ENCODE measurements around the gene UACA. TPM values are rescaled to one million over a fixed set of nuclear protein-coding genes. Genes with fewer than 3 reads are reported as not detected.

The UACA gene
- not detected in 2 replicates for total RNA-seq (2011; cell fraction: chromatin; rRNA removed; ENCODE audit: low replicate concordance)
- not detected in 2 replicates for total RNA-seq (2011; cell fraction: nucleolus; rRNA removed)
- total RNA-seq (2011; cell fraction: nucleoplasm; rRNA removed), result not detected in 2 replicates
- total RNA-seq (2014; rRNA removed) (0.18 TPM in 1 of 2 replicates, not detected in the other), total RNA-seq (2014; rRNA removed; fragmentation: Illumina TruSeq; extraction: Trizol) (not detected in 2 replicates), total RNA-seq (2015; rRNA removed; fragmentation: Illumina TruSeq; extraction: Trizol) (0.11 TPM in 1 of 2 replicates, not detected in the other), total RNA-seq (2021) (0.22 and 0.33 TPM in 2 replicates), polyA plus RNA-seq (2011; rRNA removed) (not detected in 2 replicates), polyA plus RNA-seq (2014; fragmentation: Illumina TruSeq; extraction: Trizol) (not detected in 2 replicates), polyA plus RNA-seq (2014; fragmentation: Nextera tagmentation; extraction: Ambion mirVana) (under 1 TPM in 1 of 2 experiments, not detected in 1; 0.06 TPM), polyA plus RNA-seq (2014; rRNA removed) (not detected in 2 replicates), polyA minus RNA-seq (2011; rRNA and poly(A)+ RNA removed) (not detected in 2 replicates), Bru-seq, nascent RNA (percentile 15 among the genes with signal in this experiment), BruChase-seq, experiment 1, labeled RNA remaining after a 2-hour chase (percentile 18 among the genes with signal in this experiment), BruChase-seq, experiment 2, labeled RNA remaining after a 6-hour chase (percentile 16 among the genes with signal in this experiment)
- 0.04 TPM in 1 of 2 replicates, not detected in the other for polyA plus RNA-seq (2011; cell fraction: cytosol; rRNA removed)
- not detected in 2 replicates for polyA plus RNA-seq (2011; cell fraction: nucleus; rRNA removed)
- polyA plus RNA-seq (2012), result 0.03 and 0.36 TPM in 2 replicates
- polyA minus RNA-seq (2011; cell fraction: cytosol; rRNA and poly(A)+ RNA removed), result not detected in 2 replicates
- polyA minus RNA-seq (2011; cell fraction: nucleus; rRNA and poly(A)+ RNA removed), result not detected in 2 replicates
- long read RNA-seq, experiment 1, partial matches to known transcripts, result 1 of 1 reads
- long read RNA-seq, experiment 1, other reads (novel, unspliced or antisense), result 0 of 1 reads
- long read RNA-seq, experiment 2, result 0 reads
- long read RNA-seq, experiment 3, result 0 reads

- peaks cover 0 to 11% of the 10 kb centered on the region in 2 experiments; a peak in 2 of 5 replicates for H3K4me1 ChIP-seq (replicated peaks in 1 of 2; ENCODE audit: control insufficient read depth in 2 of 2, insufficient read depth in 2 of 2, low read length in 2 of 2)
- intact Hi-C loops (cut with micrococcal nuclease), result no loop called here
- no peaks in the 10 kb centered on the region for H3K36me3 ChIP-seq (ENCODE audit: control insufficient read depth, insufficient read depth, low read length)
- no peak within 1 kb of the TSS for H3K4me3 ChIP-seq
- FAIRE-seq, result no peak
- ATAC-seq, result peak; percentile 67
- WGBS (ENCODE audit: insufficient coverage, low coverage, missing lambda C conversion rate), result 23% methylated on average over 48 of the region's 79 CpGs
- DNase-seq (ENCODE audit: extremely low read depth in 1 of 4, low spot score in 3 of 4), result peak; percentile 4 to 49 (median 25)
- no peak within 1 kb of the TSS for H3K27ac ChIP-seq (ENCODE audit: extremely low read depth, low read depth, low read length)
- POLR2A ChIA-PET, result no interaction called here
- H3K4me2 ChIP-seq (ENCODE audit: insufficient read depth, low read length), result no peak within 1 kb of the TSS
- no peaks in the 10 kb centered on the region for H3K9me1 ChIP-seq (ENCODE audit: control insufficient read depth, insufficient read depth, low read length)
- H3K27me3 ChIP-seq (ENCODE audit: control insufficient read depth in 2 of 2, insufficient read depth in 2 of 2, low read length in 2 of 2), result no peaks in the 10 kb centered on the region; a peak in 2 of 5 replicates
- H3K79me2 ChIP-seq (ENCODE audit: control insufficient read depth, insufficient read depth, low read length), result no peaks in the 10 kb centered on the region
- no peaks in the 10 kb centered on the region for H3K9me3 ChIP-seq (replicated peaks; ENCODE audit: control insufficient read depth, insufficient read depth, low read depth, low read length)
- 0 out of 2 replicates have a peak within 1 kb of the TSS, but pooled peaks have one; percentile 8 for H2AFZ ChIP-seq (ENCODE audit: low read depth, low read length)
- no peak within 1 kb of the TSS for H3K9ac ChIP-seq (ENCODE audit: insufficient read depth in 1 of 2, low read depth in 2 of 2, low read length in 2 of 2)
- TF ChIP-seq, protein P1, sequence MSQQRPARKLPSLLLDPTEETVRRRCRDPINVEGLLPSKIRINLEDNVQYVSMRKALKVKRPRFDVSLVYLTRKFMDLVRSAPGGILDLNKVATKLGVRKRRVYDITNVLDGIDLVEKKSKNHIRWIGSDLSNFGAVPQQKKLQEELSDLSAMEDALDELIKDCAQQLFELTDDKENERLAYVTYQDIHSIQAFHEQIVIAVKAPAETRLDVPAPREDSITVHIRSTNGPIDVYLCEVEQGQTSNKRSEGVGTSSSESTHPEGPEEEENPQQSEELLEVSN (IDR thresholded peaks at IDR 0.05; ENCODE audit: borderline replicate concordance in 1 of 2, extremely low read depth in 1 of 2, insufficient read depth in 1 of 2, insufficient read length in 1 of 2, low read depth in 1 of 2, low read length in 1 of 2, poor library complexity in 1 of 2, severe bottlenecking in 1 of 2), result peak in 1 of 2 experiments; percentile 17
- TF ChIP-seq L3MBTL2 (IDR thresholded peaks at IDR 0.05) (peak; percentile 45; the same call in 1 of the 2 replicates), ATF1 (CRISPR knock-in tag; IDR thresholded peaks at IDR 0.05) (no peak), ATF1 (tag; IDR thresholded peaks at IDR 0.05) (0 out of 2 replicates have a peak, but pooled peaks have one; percentile 22), GABPA (tag; conservative IDR thresholded peaks at IDR 0.05; ENCODE audit: low read depth) (peak; percentile 48; the same call in 1 of the 2 replicates), ZNF165 (CRISPR knock-in tag; IDR thresholded peaks at IDR 0.05; ENCODE audit: borderline replicate concordance) (no peak), SP2 (IDR thresholded peaks at IDR 0.05; ENCODE audit: extremely low read depth, low read depth, low read length, poor library complexity, severe bottlenecking) (peak; percentile 26), ZNF639 (CRISPR knock-in tag; conservative IDR thresholded peaks at IDR 0.05 in 1 of 2, IDR thresholded peaks at IDR 0.05 in 1 of 2) (no peak), RBM25 (IDR thresholded peaks at IDR 0.05; ENCODE audit: low read depth, low read length, severe bottlenecking) (peak; percentile 30)
- in situ Hi-C loops (cut with MboI), result no loop called here
- no TSS peak for BruUV-seq (replicated peaks)
- CTCF ChIA-PET (ENCODE audit: low intra/inter-chr PET ratio), result no interaction called here
- no peaks in the 10 kb centered on the region for H4K20me1 ChIP-seq (replicated peaks; ENCODE audit: control insufficient read depth, insufficient read depth, low read length)
These were observed at the start of gene UACA for GRCh38 chr15:70763120-70763949. Gene UACA, minus strand, starts transcription at chr15:70763558. Its CDS starts 151 bp downstream, at chr15:70763407.

Measured in K562 (cell line).